Hematopoietic multipotent progenitor cell treated with erythropoietin and hydrocortisone succinate and interleukin-3 and kit ligand, for 17 days (in vitro differentiated cells): ENCODE data around the gene KMT2B.
"Not testable (repeated sequence)": the region's sequence is repeated elsewhere in the genome, so short reads cannot be mapped to it uniquely, and the experiment has no call there.

Experiments used
- DNase-seq: peaks from one replicate; pipeline ENCODE4 v3.0.0-alpha.2; 2015; ENCODE audit warnings: low spot score

The KMT2B gene

DNA sequence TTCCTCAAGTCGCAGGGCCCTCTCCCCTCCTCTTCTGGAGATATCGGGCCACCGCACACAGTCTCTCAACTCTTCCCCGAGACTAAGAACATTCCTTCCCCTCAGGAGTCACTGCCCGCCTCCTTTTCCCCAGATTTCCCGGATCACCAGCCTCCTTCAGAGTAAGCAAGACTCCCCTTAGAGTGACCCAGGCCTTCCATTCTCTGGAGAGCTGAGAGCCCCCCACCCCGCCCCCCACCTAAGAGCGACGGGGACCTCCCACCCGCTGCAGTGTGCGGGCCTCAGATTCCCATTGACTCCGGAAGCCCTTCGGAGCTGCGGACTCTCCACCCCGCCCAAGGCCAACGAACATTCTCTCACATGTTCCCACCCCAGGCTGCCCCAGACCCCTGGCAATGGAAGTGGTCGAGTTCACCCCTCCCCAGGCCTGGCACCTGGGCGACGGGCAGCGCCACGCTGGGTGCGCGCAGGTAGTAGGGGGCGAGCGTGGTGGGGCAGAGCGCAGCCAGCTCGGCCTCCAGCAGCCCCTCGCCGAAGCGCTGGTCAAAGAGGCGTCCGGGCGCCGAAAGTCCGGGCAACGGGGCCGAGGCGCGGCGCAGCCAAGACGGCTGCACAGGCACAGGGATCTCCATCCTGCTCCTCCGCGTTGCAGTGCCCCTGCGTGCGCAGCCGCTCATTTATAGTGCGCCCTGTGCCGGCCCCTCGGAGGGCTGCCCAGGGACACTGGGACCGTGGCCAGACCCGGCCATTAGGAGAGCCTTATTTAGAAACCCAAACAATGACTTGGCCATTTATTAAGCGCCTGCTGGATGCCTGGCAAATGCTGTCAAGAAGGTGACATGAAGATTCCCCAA lies 38.8 kb downstream of the KMT2B start, which contains the start of gene HSPB6:
Gene HSPB6, minus strand, starts transcription at position 653 of the 854 bp plus-strand sequence. Its CDS starts 21 bp downstream, at position 632.
- DNase-seq = no peak

GRCh38 chr19:35757231-35757748 lies 39.5 kb downstream of the KMT2B start:
- no peak for DNase-seq

DNA sequence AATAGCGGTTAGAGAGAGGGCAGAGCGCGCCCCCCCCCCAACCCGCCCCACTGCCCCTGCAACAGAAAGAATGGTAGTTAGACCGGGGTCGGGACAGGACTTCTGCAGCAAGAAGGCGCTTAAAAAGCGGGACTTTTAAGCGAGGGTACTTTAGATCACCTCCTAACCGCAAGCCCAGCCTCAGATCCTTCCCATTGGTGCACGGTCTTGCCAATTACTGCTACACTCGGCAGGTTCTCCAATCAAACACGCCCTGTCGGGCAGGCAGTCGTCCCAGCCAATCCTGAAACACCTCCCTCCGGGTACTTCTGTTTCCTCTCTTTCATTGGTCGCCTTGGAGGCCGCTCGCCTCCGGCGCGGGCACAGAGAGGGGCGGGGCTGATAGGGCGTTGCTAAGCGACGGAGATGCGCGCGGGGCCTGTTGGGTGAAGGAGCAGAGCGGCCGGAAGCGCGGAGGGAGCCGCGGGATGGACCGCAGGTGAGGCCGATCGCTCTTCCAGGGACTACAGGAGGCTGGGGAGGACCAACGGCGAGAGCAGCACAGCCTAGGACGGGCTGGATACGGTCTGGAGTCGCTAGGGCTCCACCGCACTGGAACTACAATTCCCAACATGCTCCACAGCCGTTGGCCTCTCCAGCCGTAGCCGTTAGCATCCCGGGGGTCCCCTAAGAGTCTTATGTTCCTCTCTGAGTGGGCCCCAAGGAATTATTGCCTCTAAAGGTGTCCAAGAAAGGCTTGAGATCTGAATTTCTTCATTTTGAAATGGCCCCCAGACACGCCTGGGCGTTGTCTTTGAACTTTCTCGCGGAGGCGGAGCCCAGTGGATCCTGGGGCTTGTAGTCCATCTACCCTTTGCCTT lies 40.2 kb downstream of the KMT2B start, which contains the start of gene PROSER3:
Gene PROSER3, plus strand, starts transcription at position 428 of the 860 bp plus-strand sequence. Its CDS starts 40 bp downstream, at position 468.
- DNase-seq = peak; percentile 99

GRCh38 chr19:35759697-35760096 lies 41.9 kb downstream of the KMT2B start:
- no peak for DNase-seq

DNA sequence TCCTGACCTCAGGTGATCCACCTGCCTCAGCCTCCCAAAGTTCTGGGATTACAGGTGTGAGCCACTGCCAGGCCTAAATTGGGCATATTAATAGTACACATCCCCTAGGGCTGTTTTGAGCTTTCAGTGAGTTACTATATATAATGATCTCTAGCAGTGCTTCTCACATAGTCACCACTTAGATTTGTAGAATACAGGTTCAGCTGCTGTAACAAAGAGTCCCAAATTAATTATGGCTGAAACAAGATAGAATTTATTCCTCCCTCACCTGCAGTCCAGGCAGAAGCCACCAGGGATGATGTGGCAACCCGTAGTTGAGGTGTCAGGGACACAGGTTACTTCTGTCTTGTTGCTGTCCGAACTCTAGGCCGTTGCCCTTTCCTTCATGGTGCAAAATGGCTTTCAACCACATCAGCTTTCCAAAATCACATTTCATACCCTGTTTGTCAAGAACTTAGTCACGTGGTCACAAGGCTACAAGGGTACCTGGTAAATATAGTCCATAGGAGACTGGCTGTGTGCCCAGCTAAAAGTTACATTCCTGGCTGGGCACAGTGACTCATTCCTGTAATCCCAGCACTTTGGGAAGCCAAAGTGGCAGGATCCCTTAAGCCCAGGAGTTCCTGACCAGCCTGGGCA lies 43.0 kb downstream of the KMT2B start:
- no peak for DNase-seq

- no peak for DNase-seq
Observed at GRCh38 chr19:35764432-35765315, 46.9 kb downstream of the KMT2B start.

GRCh38 chr19:35766571-35767104 lies 48.8 kb downstream of the KMT2B start:
- DNase-seq = no peak

DNA sequence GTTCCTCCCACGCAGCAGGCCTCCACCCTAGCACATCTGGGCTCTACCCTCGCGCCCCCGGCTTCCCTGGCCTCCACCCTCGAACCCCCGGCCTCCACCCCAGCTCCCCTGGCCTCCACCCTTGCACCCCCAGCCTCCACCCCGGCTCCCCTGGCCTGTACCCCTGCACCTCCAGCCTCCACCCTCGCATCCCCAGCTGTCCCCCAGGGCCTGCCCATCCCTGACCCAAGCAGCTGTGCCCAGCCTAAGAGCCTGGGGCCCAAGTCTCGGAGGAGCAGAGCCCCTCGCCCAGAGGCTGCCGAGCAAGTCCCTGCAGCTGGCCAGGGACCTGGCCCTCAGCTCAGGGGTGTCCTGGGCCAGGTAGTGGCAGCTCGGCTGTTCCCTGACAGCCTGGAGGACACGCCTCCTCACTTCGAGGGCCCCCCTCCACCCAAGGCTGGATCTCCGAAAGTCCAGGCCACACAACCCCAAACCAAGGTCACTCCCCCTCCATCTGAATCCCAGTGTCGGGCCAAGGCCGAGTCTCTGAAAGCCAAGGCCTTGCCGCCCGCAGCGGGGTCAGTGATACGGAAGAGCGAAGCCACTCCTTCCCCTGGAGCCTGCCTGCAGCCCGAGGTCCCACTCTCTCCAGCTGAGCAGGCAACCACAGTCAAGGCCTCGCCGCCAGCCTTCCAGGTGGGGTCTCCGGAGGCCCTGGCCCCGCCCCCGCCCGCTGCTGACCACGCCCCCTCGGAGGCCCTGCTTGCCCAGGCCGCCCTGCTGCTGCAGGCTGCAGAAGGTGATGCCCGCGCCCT lies 49.7 kb downstream of the KMT2B start:
- DNase-seq = no peak

DNA sequence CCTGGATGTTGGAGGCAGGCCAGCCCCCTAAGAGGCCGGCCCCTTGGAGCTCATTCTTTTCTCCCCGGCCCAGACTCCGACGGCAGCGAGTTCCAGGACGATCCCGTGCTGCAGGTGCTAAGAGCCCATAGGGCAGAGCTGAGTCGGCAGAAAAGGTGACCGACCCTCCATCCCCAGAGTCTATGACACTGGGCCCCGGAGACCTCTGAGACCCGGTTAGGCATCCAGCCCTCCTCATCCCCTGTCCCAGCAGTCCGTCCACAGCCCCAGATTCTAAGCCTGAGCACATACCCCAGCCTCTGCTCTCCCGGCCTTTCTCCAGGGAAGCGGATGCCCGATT lies 50.2 kb downstream of the KMT2B start:
- no peak for DNase-seq

- DNase-seq = not testable (repeated sequence)
Observed at GRCh38 chr19:35772362-35772761, 54.6 kb downstream of the KMT2B start.

- no peak for DNase-seq
Observed at GRCh38 chr19:35773020-35773806, 55.4 kb downstream of the KMT2B start.

GRCh38 chr19:35774274-35775045 lies 56.7 kb downstream of the KMT2B start:
- no peak for DNase-seq

- DNase-seq = no peak
Observed at GRCh38 chr19:35775046-35775297, 57.2 kb downstream of the KMT2B start.

- peak; percentile 97 for DNase-seq
Observed at GRCh38 chr19:35775298-35776101, 57.7 kb downstream of the KMT2B start, which contains the start of gene ARHGAP33. ARHGAP33 (plus strand) TSS chr19:35775564; CDS start chr19:35775659, 95 bp downstream.

- DNase-seq = no peak
Observed at GRCh38 chr19:35776102-35776788, 58.4 kb downstream of the KMT2B start.

DNA sequence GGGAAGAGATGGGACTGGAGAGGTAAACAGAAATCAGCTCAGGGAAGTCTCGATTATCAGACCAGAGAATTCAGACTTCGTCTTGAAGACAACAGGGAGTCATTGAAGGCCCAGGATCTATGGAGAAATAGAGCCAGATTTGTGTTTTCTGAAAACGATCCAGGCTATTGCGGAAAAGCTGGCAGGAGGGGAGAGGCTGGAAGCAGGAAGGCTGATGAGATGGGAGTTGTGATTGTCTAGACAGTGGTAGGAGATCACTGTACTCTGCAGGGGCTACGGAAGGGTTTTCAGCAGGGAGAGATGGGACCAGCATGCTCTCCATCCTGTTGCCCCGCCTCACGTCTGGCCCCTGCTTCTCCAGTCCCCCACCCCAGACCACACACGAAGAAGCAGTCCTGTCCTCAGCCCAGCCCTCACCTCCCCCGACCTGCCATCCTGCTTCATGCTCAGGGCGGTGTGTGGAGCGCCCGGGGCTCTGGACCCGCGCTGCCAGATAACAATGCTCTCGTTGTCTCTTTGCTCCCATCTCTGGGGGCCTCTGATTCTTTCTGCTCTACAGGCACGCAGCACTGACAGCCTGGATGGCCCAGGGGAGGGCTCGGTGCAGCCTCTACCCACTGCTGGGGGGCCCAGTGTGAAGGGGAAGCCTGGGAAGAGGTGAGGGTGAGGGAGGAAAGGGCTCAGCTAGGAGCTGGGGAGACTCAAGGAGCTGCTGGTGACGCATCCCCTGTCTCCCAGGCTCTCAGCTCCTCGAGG lies 59.5 kb downstream of the KMT2B start:
- DNase-seq = no peak
